ENCODE measurements around the gene RBM24. TPM values are rescaled to one million over a fixed set of nuclear protein-coding genes. Genes with fewer than 3 reads are reported as not detected.
A peak's percentile ranks its signal among the peaks of the same experiment; 100 is the strongest.
"Not testable (repeated sequence)": the region's sequence is repeated elsewhere in the genome, so short reads cannot be mapped to it uniquely, and the experiment has no call there.

RBM24 gene
- total RNA-seq, 1 experiment from 2014 or later = 1.1 TPM

GRCh38 chr6:17311595-17312311 is 30.6 kb downstream of the RBM24 start:
- Mint-ChIP-seq H3K36me3 (ENCODE audit: insufficient read depth, unreplicated experiment) (no peaks in the 10 kb centered on the region), H3K27me3 (ENCODE audit: unreplicated experiment) (no peaks in the 10 kb centered on the region), H3K27ac (ENCODE audit: unreplicated experiment) (peak overlapping the region; percentile 30), H3K9me3 (ENCODE audit: low read depth, unreplicated experiment) (no peaks in the 10 kb centered on the region), H3K4me1 (ENCODE audit: low read depth, unreplicated experiment) (peaks cover 16% of the 10 kb centered on the region), H3K4me3 (ENCODE audit: low read depth, unreplicated experiment) (no peak overlapping the region)
- CTCF ChIA-PET = interaction anchor here (0.6 kb wide), 1 partner anchor 995 kb away, joined by 4 read pairs; no protein-coding TSS in a partner anchor
- no peak for TF ChIP-seq CTCF (IDR thresholded peaks at IDR 0.05; ENCODE audit: unreplicated experiment)
- BruUV-seq (replicated peaks) = no TSS peak
- peak; percentile 1 for DNase-seq
- intact Hi-C loops (cut with micrococcal nuclease; ENCODE audit: unreplicated experiment) = no loop called here

- CTCF ChIA-PET; H3K27ac Mint-ChIP-seq (ENCODE audit: unreplicated experiment); H3K36me3 Mint-ChIP-seq (ENCODE audit: insufficient read depth, unreplicated experiment); BruUV-seq (replicated peaks); H3K4me3 Mint-ChIP-seq (ENCODE audit: low read depth, unreplicated experiment); DNase-seq; H3K9me3 Mint-ChIP-seq (ENCODE audit: low read depth, unreplicated experiment); intact Hi-C loops (cut with micrococcal nuclease; ENCODE audit: unreplicated experiment); H3K27me3 Mint-ChIP-seq (ENCODE audit: unreplicated experiment): not testable (repeated sequence)
- peaks cover 16% of the 10 kb centered on the region for H3K4me1 Mint-ChIP-seq (ENCODE audit: low read depth, unreplicated experiment)
These were observed 32.1 kb downstream of the RBM24 start for GRCh38 chr6:17313238-17313637.

GRCh38 chr6:17313971-17314370 is 32.8 kb downstream of the RBM24 start:
- Mint-ChIP-seq H3K4me1 (ENCODE audit: low read depth, unreplicated experiment) (peaks cover 16% of the 10 kb centered on the region), H3K36me3 (ENCODE audit: insufficient read depth, unreplicated experiment) (no peaks in the 10 kb centered on the region), H3K4me3 (ENCODE audit: low read depth, unreplicated experiment) (no peak overlapping the region), H3K27me3 (ENCODE audit: unreplicated experiment) (no peaks in the 10 kb centered on the region), H3K27ac (ENCODE audit: unreplicated experiment) (no peak overlapping the region), H3K9me3 (ENCODE audit: low read depth, unreplicated experiment) (no peaks in the 10 kb centered on the region)
- TF ChIP-seq CTCF (IDR thresholded peaks at IDR 0.05; ENCODE audit: unreplicated experiment) = no peak
- BruUV-seq (replicated peaks) = no TSS peak
- CTCF ChIA-PET = no interaction called here
- no peak for DNase-seq
- intact Hi-C loops (cut with micrococcal nuclease; ENCODE audit: unreplicated experiment) = no loop called here

GRCh38 chr6:17315262-17315661 is 34.1 kb downstream of the RBM24 start:
- intact Hi-C loops (cut with micrococcal nuclease; ENCODE audit: unreplicated experiment) = no loop called here
- TF ChIP-seq CTCF (IDR thresholded peaks at IDR 0.05; ENCODE audit: unreplicated experiment) = no peak
- peaks cover 16% of the 10 kb centered on the region for H3K4me1 Mint-ChIP-seq (ENCODE audit: low read depth, unreplicated experiment)
- no peaks in the 10 kb centered on the region for H3K9me3 Mint-ChIP-seq (ENCODE audit: low read depth, unreplicated experiment)
- H3K27ac Mint-ChIP-seq (ENCODE audit: unreplicated experiment) = no peak overlapping the region
- H3K36me3 Mint-ChIP-seq (ENCODE audit: insufficient read depth, unreplicated experiment) = no peaks in the 10 kb centered on the region
- DNase-seq = no peak
- H3K4me3 Mint-ChIP-seq (ENCODE audit: low read depth, unreplicated experiment) = no peak overlapping the region
- CTCF ChIA-PET = no interaction called here
- BruUV-seq (replicated peaks) = no TSS peak
- no peaks in the 10 kb centered on the region for H3K27me3 Mint-ChIP-seq (ENCODE audit: unreplicated experiment)

- no TSS peak for BruUV-seq (replicated peaks)
- no peak overlapping the region for H3K4me3 Mint-ChIP-seq (ENCODE audit: low read depth, unreplicated experiment)
- no peaks in the 10 kb centered on the region for H3K27me3 Mint-ChIP-seq (ENCODE audit: unreplicated experiment)
- no peaks in the 10 kb centered on the region for H3K4me1 Mint-ChIP-seq (ENCODE audit: low read depth, unreplicated experiment)
- no peaks in the 10 kb centered on the region for H3K36me3 Mint-ChIP-seq (ENCODE audit: insufficient read depth, unreplicated experiment)
- intact Hi-C loops (cut with micrococcal nuclease; ENCODE audit: unreplicated experiment) = no loop called here
- no peak for DNase-seq
- no peak overlapping the region for H3K27ac Mint-ChIP-seq (ENCODE audit: unreplicated experiment)
- no peak for TF ChIP-seq CTCF (IDR thresholded peaks at IDR 0.05; ENCODE audit: unreplicated experiment)
- H3K9me3 Mint-ChIP-seq (ENCODE audit: low read depth, unreplicated experiment) = no peaks in the 10 kb centered on the region
- CTCF ChIA-PET = no interaction called here
These were observed 37.4 kb downstream of the RBM24 start for GRCh38 chr6:17318435-17319165.

- H3K4me1 Mint-ChIP-seq (ENCODE audit: low read depth, unreplicated experiment); H3K27me3 Mint-ChIP-seq (ENCODE audit: unreplicated experiment); BruUV-seq (replicated peaks); H3K9me3 Mint-ChIP-seq (ENCODE audit: low read depth, unreplicated experiment); H3K4me3 Mint-ChIP-seq (ENCODE audit: low read depth, unreplicated experiment); DNase-seq; H3K36me3 Mint-ChIP-seq (ENCODE audit: insufficient read depth, unreplicated experiment); CTCF ChIA-PET; H3K27ac Mint-ChIP-seq (ENCODE audit: unreplicated experiment); intact Hi-C loops (cut with micrococcal nuclease; ENCODE audit: unreplicated experiment): not testable (repeated sequence)
These were observed 39.1 kb downstream of the RBM24 start for GRCh38 chr6:17320266-17320665.

All from Calu3 (cell line).